HG02943 (cell line): Measurements from ENCODE around the gene RNF222.
"Not testable (repeated sequence)": the region's sequence is repeated elsewhere in the genome, so short reads cannot be mapped to it uniquely, and the experiment has no call there.

Experiments
- ATAC-seq: cut with Tn5 transposase; IDR thresholded peaks from one replicate; pipeline ENCODE4 v1.9.1; 2021; ENCODE audit warnings: mild to moderate bottlenecking, low read depth, moderate library complexity; ENCODE audit not compliant: unreplicated experiment

The RNF222 gene

GRCh38 chr17:8382880-8383142 lies 14.8 kb downstream of the RNF222 start:
- ATAC-seq, result peak; percentile 2

- ATAC-seq, result no peak
These were observed 15.4 kb downstream of the RNF222 start for GRCh38 chr17:8382052-8382879.

- no peak for ATAC-seq
These were observed 17.6 kb downstream of the RNF222 start for GRCh38 chr17:8380049-8380448.

GRCh38 chr17:8378117-8378516 lies 19.5 kb downstream of the RNF222 start:
- ATAC-seq, result not testable (repeated sequence)

- no peak for ATAC-seq
These were observed 20.2 kb downstream of the RNF222 start for GRCh38 chr17:8377422-8377821.

GRCh38 chr17:8376271-8377067 lies 21.2 kb downstream of the RNF222 start, which contains the start of gene KRABD2:
KRABD2 (minus strand) TSS chr17:8376704.
- peak; percentile 89 for ATAC-seq

GRCh38 chr17:8375738-8376259 lies 21.8 kb downstream of the RNF222 start:
- ATAC-seq, result no peak

- not testable (repeated sequence) for ATAC-seq
These were observed 23.8 kb downstream of the RNF222 start for GRCh38 chr17:8373856-8374255.

GRCh38 chr17:8372422-8372821 lies 25.2 kb downstream of the RNF222 start:
- ATAC-seq, result no peak

- no peak for ATAC-seq
These were observed 25.8 kb downstream of the RNF222 start for GRCh38 chr17:8371786-8372185.

GRCh38 chr17:8369944-8370343 lies 27.7 kb downstream of the RNF222 start:
- no peak for ATAC-seq

GRCh38 chr17:8368193-8368592 lies 29.4 kb downstream of the RNF222 start:
- no peak for ATAC-seq

- ATAC-seq, result no peak
These were observed 31.4 kb downstream of the RNF222 start for GRCh38 chr17:8366231-8366630.

GRCh38 chr17:8365143-8365542 lies 32.5 kb downstream of the RNF222 start:
- no peak for ATAC-seq

- no peak for ATAC-seq
These were observed 34.8 kb downstream of the RNF222 start for GRCh38 chr17:8362651-8363332.

- no peak for ATAC-seq
These were observed 36.9 kb downstream of the RNF222 start for GRCh38 chr17:8360751-8361150.

- ATAC-seq, result no peak
These were observed 37.4 kb downstream of the RNF222 start for GRCh38 chr17:8360260-8360659.

GRCh38 chr17:8359769-8360168 lies 37.9 kb downstream of the RNF222 start:
- no peak for ATAC-seq

- no peak for ATAC-seq
These were observed 39.7 kb downstream of the RNF222 start for GRCh38 chr17:8357910-8358309.

- ATAC-seq, result no peak
These were observed 43.4 kb downstream of the RNF222 start for GRCh38 chr17:8354236-8354635.

GRCh38 chr17:8353736-8354135 lies 43.9 kb downstream of the RNF222 start:
- ATAC-seq, result no peak
